GM12801 (cell line): ENCODE measurements around the gene AMZ1.

Source experiments
- CTCF ChIP-seq: IDR thresholded peaks from one replicate; pipeline ENCODE4 v1.5.1; 2011; ENCODE audit warnings: control low read depth; ENCODE audit not compliant: insufficient read length; ENCODE audit errors: extremely low read depth

Gene AMZ1

GRCh38 chr7:2724453-2725177 is 36.6 kb downstream of the AMZ1 start:
- no peak for TF ChIP-seq CTCF

- TF ChIP-seq CTCF: no peak
Observed at GRCh38 chr7:2725178-2726105, 37.4 kb downstream of the AMZ1 start.

- TF ChIP-seq CTCF: no peak
Observed at GRCh38 chr7:2726316-2727018, 38.5 kb downstream of the AMZ1 start.

- TF ChIP-seq CTCF: no peak
Observed at GRCh38 chr7:2728316-2729030, 40.5 kb downstream of the AMZ1 start.

- TF ChIP-seq CTCF: no peak
Observed at GRCh38 chr7:2729031-2729892, 41.3 kb downstream of the AMZ1 start.

- TF ChIP-seq CTCF: no peak
Observed at GRCh38 chr7:2729893-2730716, 42.1 kb downstream of the AMZ1 start.
